GM23338 (cell line): ENCODE data around the gene ICE1. TPM values are rescaled to one million over a fixed set of nuclear protein-coding genes. Genes with fewer than 3 reads are reported as not detected.

Source experiments
- ATAC-seq: fragments of 200-7000 bp; cut with Tn5 transposase; 3 replicates; pipeline ENCODE4 v1.9.1; 2020
- DNase-seq: peaks from one replicate; pipeline ENCODE4 v3.0.0-alpha.2; 2015; ENCODE audit warnings: low spot score
- H2AFZ ChIP-seq: fragments of 200-600 bp; sonication (generic); 2 replicates; pipeline ENCODE4 v1.8.0; 2016; ENCODE audit warnings: antibody characterized with exemption, mild to moderate bottlenecking, moderate library complexity
- H3F3A ChIP-seq: fragments of 200-600 bp; sonication (generic); replicated peaks from 2 replicates; pipeline ENCODE4 v1.8.0; 2017; ENCODE audit warnings: antibody characterized with exemption, mixed run types, low read depth
- H3K27ac ChIP-seq: fragments of 200-600 bp; sonication (generic); 2 replicates; pipeline ENCODE4 v1.6.1; 2016; ENCODE audit warnings: low read depth
- H3K27me3 ChIP-seq: fragments of 200-600 bp; sonication (generic); 2 replicates; pipeline ENCODE4 v1.8.0; 2016; ENCODE audit warnings: mild to moderate bottlenecking, mixed run types, moderate library complexity; ENCODE audit not compliant: insufficient read depth
- H3K36me3 ChIP-seq: fragments of 200-600 bp; sonication (generic); 2 replicates; pipeline ENCODE4 v1.8.0; 2016; ENCODE audit warnings: mild to moderate bottlenecking; ENCODE audit not compliant: insufficient read depth
- H3K4me1 ChIP-seq: fragments of 200-600 bp; sonication (generic); 2 replicates; pipeline ENCODE4 v1.8.0; 2016; ENCODE audit warnings: mild to moderate bottlenecking, moderate library complexity; ENCODE audit not compliant: insufficient read depth
- H3K4me2 ChIP-seq: fragments of 200-600 bp; sonication (generic); 2 replicates; pipeline ENCODE4 v1.7.1; 2017; ENCODE audit warnings: mixed run types
- H3K4me3 ChIP-seq: fragments of 200-600 bp; sonication (generic); 2 replicates; pipeline ENCODE4 v1.6.1; 2016; ENCODE audit warnings: mixed run types
- H3K79me2 ChIP-seq: fragments of 200-600 bp; sonication (generic); replicated peaks from 2 replicates; pipeline ENCODE4 v1.8.0; 2017; ENCODE audit warnings: mild to moderate bottlenecking; ENCODE audit not compliant: insufficient read depth
- H3K9me2 ChIP-seq: fragments of 200-600 bp; sonication (generic); 2 replicates; pipeline ENCODE4 v1.8.0; 2017; ENCODE audit not compliant: insufficient read depth
- H4K20me1 ChIP-seq: fragments of 200-600 bp; sonication (generic); replicated peaks from 2 replicates; pipeline ENCODE4 v1.8.0; 2017; ENCODE audit warnings: mild to moderate bottlenecking; ENCODE audit not compliant: insufficient read depth
- H3K27ac Mint-ChIP-seq: 2 replicates; pipeline ENCODE4 v1.8.0; 2020; ENCODE audit warnings: inconsistent platforms, mild to moderate bottlenecking, moderate library complexity, mixed read lengths
- H3K27me3 Mint-ChIP-seq: 3 replicates; pipeline ENCODE4 v1.8.0; 2022; ENCODE audit warnings: low read depth, mild to moderate bottlenecking, moderate library complexity, mixed read lengths, inconsistent platforms; ENCODE audit not compliant: insufficient read depth, poor library complexity
- H3K36me3 Mint-ChIP-seq: 3 replicates; pipeline ENCODE4 v1.8.0; 2021; ENCODE audit warnings: low read depth, mild to moderate bottlenecking, inconsistent platforms, moderate library complexity, mixed read lengths
- H3K4me1 Mint-ChIP-seq: 3 replicates; pipeline ENCODE4 v1.8.0; 2020; ENCODE audit warnings: mild to moderate bottlenecking, inconsistent platforms, mixed read lengths
- H3K4me3 Mint-ChIP-seq: 3 replicates; pipeline ENCODE4 v1.8.0; 2021; ENCODE audit warnings: moderate library complexity, mild to moderate bottlenecking, inconsistent platforms, mixed read lengths
- H3K9me3 Mint-ChIP-seq: 3 replicates; pipeline ENCODE4 v1.8.0; 2020; ENCODE audit warnings: moderate library complexity, mild to moderate bottlenecking, inconsistent platforms, mixed read lengths
- CREB1 ChIP-seq: fragments of 250-450 bp; sonication (Bioruptor Pico); IDR thresholded peaks from 2 replicates; pipeline ENCODE4 v1.5.0; 2020; ENCODE audit warnings: low read depth, mild to moderate bottlenecking, moderate library complexity
- ETS1 ChIP-seq: IDR thresholded peaks from 2 replicates; pipeline ENCODE4 v1.6.1; 2016; ENCODE audit warnings: antibody characterized with exemption
- EZH2 ChIP-seq: fragments of 200-600 bp; sonication (generic); IDR thresholded peaks from one replicate; pipeline ENCODE4 v1.8.0; 2017; ENCODE audit warnings: antibody characterized with exemption, mild to moderate bottlenecking, low read depth; ENCODE audit not compliant: unreplicated experiment
- EZH2phosphoT487 ChIP-seq: fragments of 200-600 bp; sonication (generic); IDR thresholded peaks from one replicate; pipeline ENCODE4 v1.8.1; 2018; ENCODE audit warnings: antibody characterized with exemption; ENCODE audit not compliant: unreplicated experiment
- JUNB ChIP-seq: IDR thresholded peaks from one replicate; pipeline ENCODE4 v1.6.1; 2016; ENCODE audit warnings: antibody characterized with exemption; ENCODE audit not compliant: unreplicated experiment
- NANOG ChIP-seq: IDR thresholded peaks from 2 replicates; pipeline ENCODE4 v1.6.1; 2016; ENCODE audit warnings: antibody characterized with exemption, borderline replicate concordance
- POLR2AphosphoS5 ChIP-seq: IDR thresholded peaks from 2 replicates; pipeline ENCODE4 v1.6.1; 2016; ENCODE audit warnings: antibody characterized with exemption, low read depth
- REST ChIP-seq: IDR thresholded peaks from one replicate; pipeline ENCODE4 v1.6.1; 2018; ENCODE audit warnings: antibody characterized with exemption; ENCODE audit not compliant: unreplicated experiment
- STAT1 ChIP-seq: IDR thresholded peaks from one replicate; pipeline ENCODE4 v1.6.1; 2016; ENCODE audit warnings: antibody characterized with exemption; ENCODE audit not compliant: unreplicated experiment
- ZNF114 ChIP-seq: fragments of 250-450 bp; sonication (Bioruptor Pico); IDR thresholded peaks from 2 replicates; pipeline ENCODE4 v1.5.0; 2020; ENCODE audit warnings: mild to moderate bottlenecking, moderate library complexity
- ZNF331 ChIP-seq: fragments of 250-450 bp; sonication (Bioruptor Pico); IDR thresholded peaks from 2 replicates; pipeline ENCODE4 v1.5.0; 2020; ENCODE audit warnings: low read depth, mild to moderate bottlenecking, moderate library complexity
- ZNF462 ChIP-seq: fragments of 250-450 bp; sonication (Bioruptor Pico); IDR thresholded peaks from 2 replicates; pipeline ENCODE4 v1.5.0; 2020; ENCODE audit warnings: mild to moderate bottlenecking, moderate library complexity
- polyA plus RNA-seq: library from polyadenylated mRNA; unstranded; fragments of >200 nt; fragmentation: Nextera tagmentation; extraction: Ambion mirVana; gene quantifications from 2 replicates; pipeline ENCODE4 v1.2.1, GENCODE V29; 2016
- total RNA-seq: library from RNA; depleted of rRNA; stranded (reverse); fragments of >200 nt; shearing (Covaris generic); gene quantifications from 2 replicates; pipeline ENCODE4 v1.2.3, GENCODE V29; 2014
- TF ChIP-seq, protein P1 (sequence below), 2 experiments: fragments of 200-600 bp in 1 of 2; sonication (generic) in 1 of 2; conservative IDR thresholded peaks; 2 replicates each; pipeline versions ENCODE4 v1.5.1 to v1.6.1; 2016 to 2017; ENCODE audit warnings: antibody characterized with exemption in 2 of 2, low read depth in 2 of 2, mild to moderate bottlenecking in 2 of 2, moderate library complexity in 1 of 2

ICE1 gene
- total and polyA plus RNA-seq, 2 experiments from 2014 or later: 59.5 to 65.1 TPM

DNA sequence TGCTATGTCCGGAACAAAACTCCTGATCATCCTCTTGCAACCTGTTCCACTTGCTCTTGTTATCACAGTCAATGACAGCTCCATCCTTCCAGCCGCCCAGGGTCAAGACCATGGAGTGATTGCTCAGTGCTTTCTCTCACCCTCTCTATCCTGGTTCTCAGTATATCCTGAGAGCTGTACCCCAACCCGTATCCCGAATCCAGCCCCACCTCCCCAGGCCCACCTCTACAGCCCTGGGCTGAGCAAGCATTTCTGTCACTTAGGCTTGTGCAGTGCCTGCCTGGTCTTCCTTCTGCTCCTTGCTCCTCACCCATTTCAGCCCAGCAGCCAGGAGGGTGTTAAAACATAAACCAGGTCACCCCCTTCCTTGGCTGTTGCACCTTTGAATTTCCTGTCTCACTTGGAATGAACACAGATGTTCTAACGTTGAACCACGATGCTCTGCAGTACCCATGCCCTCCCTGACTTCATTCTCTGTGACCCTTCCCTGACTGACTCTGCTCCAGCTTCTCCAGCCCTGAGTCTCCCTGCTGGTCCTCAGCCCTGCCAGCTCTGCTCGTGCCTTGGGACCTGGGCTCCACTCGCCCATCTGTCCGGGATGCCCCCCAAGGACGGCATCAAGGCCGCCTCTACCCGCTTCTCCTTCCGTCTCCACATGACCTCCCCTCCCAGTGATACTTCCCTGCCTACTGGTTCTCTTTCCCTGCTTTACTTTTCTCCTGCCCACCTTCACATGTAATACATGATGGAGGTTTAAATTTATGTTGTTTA is 110.0 kb downstream of the ICE1 start:
- H3K4me3 Mint-ChIP-seq: no peak overlapping the region
- H3K9me3 Mint-ChIP-seq: peaks cover 5% of the 10 kb centered on the region; the same call in 2 of the 3 replicates
- Histone ChIP-seq H3K36me3 (no peaks in the 10 kb centered on the region), H2AFZ (no peak overlapping the region), H4K20me1 (no peaks in the 10 kb centered on the region; the same call in 1 of the 2 replicates), H3K4me1 (no peaks in the 10 kb centered on the region), H3K79me2 (no peaks in the 10 kb centered on the region), H3K27me3 (no peaks in the 10 kb centered on the region), H3K27ac (no peak overlapping the region), H3F3A (no peaks in the 10 kb centered on the region), H3K4me2 (no peak overlapping the region), H3K9me2 (0 out of 2 replicates have a peak, but pooled peaks cover 5% of the 10 kb centered on the region), H3K4me3 (no peak overlapping the region)
- no peak overlapping the region for H3K27ac Mint-ChIP-seq
- H3K36me3 Mint-ChIP-seq: no peaks in the 10 kb centered on the region; the same call in 1 of the 3 replicates
- ATAC-seq: no peak
- TF ChIP-seq ETS1: no peak
- no peak for TF ChIP-seq EZH2
- TF ChIP-seq STAT1: no peak
- TF ChIP-seq POLR2AphosphoS5: no peak
- no peak for TF ChIP-seq EZH2phosphoT487
- TF ChIP-seq ZNF114 (CRISPR knock-in tag): no peak
- TF ChIP-seq CREB1 (CRISPR knock-in tag): no peak
- no peak for TF ChIP-seq ZNF462 (CRISPR knock-in tag)
- no peak for TF ChIP-seq NANOG
- TF ChIP-seq REST: no peak
- TF ChIP-seq, protein P1, sequence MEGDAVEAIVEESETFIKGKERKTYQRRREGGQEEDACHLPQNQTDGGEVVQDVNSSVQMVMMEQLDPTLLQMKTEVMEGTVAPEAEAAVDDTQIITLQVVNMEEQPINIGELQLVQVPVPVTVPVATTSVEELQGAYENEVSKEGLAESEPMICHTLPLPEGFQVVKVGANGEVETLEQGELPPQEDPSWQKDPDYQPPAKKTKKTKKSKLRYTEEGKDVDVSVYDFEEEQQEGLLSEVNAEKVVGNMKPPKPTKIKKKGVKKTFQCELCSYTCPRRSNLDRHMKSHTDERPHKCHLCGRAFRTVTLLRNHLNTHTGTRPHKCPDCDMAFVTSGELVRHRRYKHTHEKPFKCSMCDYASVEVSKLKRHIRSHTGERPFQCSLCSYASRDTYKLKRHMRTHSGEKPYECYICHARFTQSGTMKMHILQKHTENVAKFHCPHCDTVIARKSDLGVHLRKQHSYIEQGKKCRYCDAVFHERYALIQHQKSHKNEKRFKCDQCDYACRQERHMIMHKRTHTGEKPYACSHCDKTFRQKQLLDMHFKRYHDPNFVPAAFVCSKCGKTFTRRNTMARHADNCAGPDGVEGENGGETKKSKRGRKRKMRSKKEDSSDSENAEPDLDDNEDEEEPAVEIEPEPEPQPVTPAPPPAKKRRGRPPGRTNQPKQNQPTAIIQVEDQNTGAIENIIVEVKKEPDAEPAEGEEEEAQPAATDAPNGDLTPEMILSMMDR (conservative IDR thresholded peaks at IDR 0.05; ENCODE audit: low read depth in 2 of 2): no peak
- no peak for TF ChIP-seq JUNB
- no peak for TF ChIP-seq ZNF331 (CRISPR knock-in tag)
- DNase-seq: no peak
- H3K27me3 Mint-ChIP-seq: peaks cover 6% of the 10 kb centered on the region
- peaks cover 10% of the 10 kb centered on the region; the same call in 2 of the 3 replicates for H3K4me1 Mint-ChIP-seq
